Thyroid gland (tissue), 4 donors: ENCODE results near the gene DPF3. TPM values are rescaled to one million over a fixed set of nuclear protein-coding genes. Genes with fewer than 3 reads are reported as not detected.

Experiments used
- DNase-seq, 2 donors: peaks; one replicate each; pipeline ENCODE4 v3.0.0-alpha.2; 2019
- H3K27ac ChIP-seq, 3 donors: fragments of 200-600 bp; sonication (generic); 1 replicate in 2 of 3; 2 replicates in 1 of 3; pipeline ENCODE4 v1.5.1; 2016 to 2019; ENCODE audit warnings: mild to moderate bottlenecking in 1 of 3, moderate library complexity in 1 of 3
- H3K27me3 ChIP-seq: fragments of 200-600 bp; sonication (generic); one replicate; pipeline ENCODE4 v1.5.1; 2019
- H3K36me3 ChIP-seq, 2 donors: fragments of 200-600 bp; sonication (generic); one replicate each; pipeline ENCODE4 v1.5.1; 2016 to 2019
- H3K4me1 ChIP-seq, 2 donors: fragments of 200-600 bp; sonication (generic); one replicate each; pipeline ENCODE4 v1.5.1; 2017 to 2019
- H3K4me3 ChIP-seq, 3 donors: fragments of 200-600 bp; sonication (generic); replicated peaks in 1 of 3; 1 replicate in 2 of 3; 2 replicates in 1 of 3; pipeline ENCODE4 v1.5.1; 2016; ENCODE audit warnings: mild to moderate bottlenecking in 1 of 3
- H3K9me3 ChIP-seq: fragments of 200-600 bp; sonication (generic); one replicate; pipeline ENCODE4 v1.5.1; 2017
- POLR2A ChIP-seq, 2 donors: fragments of 450-650 bp; IDR thresholded peaks; one replicate each; pipeline ENCODE4 v1.6.1; 2017; ENCODE audit warnings: antibody characterized with exemption in 2 of 2, mild to moderate bottlenecking in 2 of 2, moderate library complexity in 1 of 2
- WGBS, 2 donors: methylation state at CpG; one replicate each; pipeline ENCODE4 v1.1.5; 2017; 5-methylcytosine and 5-hydroxymethylcytosine counted together
- intact Hi-C: fragments of 100-400 bp; cut with DNase I; formaldehyde crosslinking; loops from one replicate; pipeline ENCODE4 v1.15.1; 2023
- total RNA-seq, 4 donors: library from RNA; depleted of rRNA; stranded (reverse); fragments of >200 nt; gene quantifications; one replicate each; pipeline ENCODE4 v1.2.3, GENCODE V29; 2016
- TF ChIP-seq, protein P1 (sequence below), 6 experiments: fragments of 200-600 bp in 3 of 6; fragments of 450-650 bp in 3 of 6; sonication (generic) in 3 of 6; IDR thresholded peaks; one replicate each; pipeline ENCODE4 v1.5.1; 2016 to 2019; ENCODE audit warnings: antibody characterized with exemption in 6 of 6, mild to moderate bottlenecking in 2 of 6, inconsistent platforms in 1 of 6, moderate library complexity in 1 of 6

DPF3 gene
- total RNA-seq, 4 donors from 2014 or later: 0.27 to 3.3 (median 1.3) TPM

DNA sequence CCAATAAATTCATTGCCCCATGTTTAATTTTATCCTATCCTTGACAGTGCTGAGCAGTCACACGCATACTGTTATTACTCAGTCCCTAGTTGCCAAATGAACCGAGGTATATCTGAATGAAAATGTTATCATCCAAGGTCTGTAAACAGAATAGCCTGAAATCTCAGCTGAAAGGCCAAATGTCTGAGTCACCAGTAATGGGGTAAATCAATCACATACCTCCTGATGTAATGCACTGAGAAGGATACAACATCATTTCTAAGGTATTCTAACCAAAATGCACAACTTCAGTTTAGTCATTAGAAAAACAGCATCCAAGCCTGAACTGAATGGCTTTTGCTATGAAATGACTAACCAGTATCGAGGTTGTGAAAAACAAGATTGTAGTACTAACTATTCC, 228.6 kb downstream of the DPF3 start:
- H3K4me3 ChIP-seq: no peak overlapping the region
- WGBS, 2 donors: 76 to 84% methylated on average over 3 of the region's 3 CpGs
- intact Hi-C loops: no loop called here

DNA sequence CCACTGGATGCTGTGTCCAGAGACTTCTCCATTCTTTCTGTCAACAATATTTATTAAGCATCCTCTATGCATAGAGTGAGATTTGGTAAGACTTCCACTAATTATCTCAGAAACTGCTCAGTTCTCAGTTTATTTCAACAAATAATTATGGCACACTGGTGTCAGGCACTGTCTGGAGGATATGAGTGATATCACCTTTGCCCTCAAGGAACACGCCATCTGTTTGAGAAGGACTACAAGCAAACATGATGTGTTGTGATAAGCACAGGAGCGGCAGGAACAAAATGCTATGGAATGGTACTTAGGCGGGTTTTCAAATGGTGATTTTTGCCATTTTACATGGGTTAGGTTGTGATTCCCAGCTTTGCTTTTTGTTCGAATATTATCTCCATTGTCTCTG, 229.2 kb downstream of the DPF3 start:
- TF ChIP-seq, protein P1, sequence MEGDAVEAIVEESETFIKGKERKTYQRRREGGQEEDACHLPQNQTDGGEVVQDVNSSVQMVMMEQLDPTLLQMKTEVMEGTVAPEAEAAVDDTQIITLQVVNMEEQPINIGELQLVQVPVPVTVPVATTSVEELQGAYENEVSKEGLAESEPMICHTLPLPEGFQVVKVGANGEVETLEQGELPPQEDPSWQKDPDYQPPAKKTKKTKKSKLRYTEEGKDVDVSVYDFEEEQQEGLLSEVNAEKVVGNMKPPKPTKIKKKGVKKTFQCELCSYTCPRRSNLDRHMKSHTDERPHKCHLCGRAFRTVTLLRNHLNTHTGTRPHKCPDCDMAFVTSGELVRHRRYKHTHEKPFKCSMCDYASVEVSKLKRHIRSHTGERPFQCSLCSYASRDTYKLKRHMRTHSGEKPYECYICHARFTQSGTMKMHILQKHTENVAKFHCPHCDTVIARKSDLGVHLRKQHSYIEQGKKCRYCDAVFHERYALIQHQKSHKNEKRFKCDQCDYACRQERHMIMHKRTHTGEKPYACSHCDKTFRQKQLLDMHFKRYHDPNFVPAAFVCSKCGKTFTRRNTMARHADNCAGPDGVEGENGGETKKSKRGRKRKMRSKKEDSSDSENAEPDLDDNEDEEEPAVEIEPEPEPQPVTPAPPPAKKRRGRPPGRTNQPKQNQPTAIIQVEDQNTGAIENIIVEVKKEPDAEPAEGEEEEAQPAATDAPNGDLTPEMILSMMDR (IDR thresholded peaks at IDR 0.05): no peak
- intact Hi-C loops: no loop called here
- H3K27me3 ChIP-seq: no peaks in the 10 kb centered on the region
- no peak overlapping the region for H3K4me3 ChIP-seq
- H3K9me3 ChIP-seq: no peaks in the 10 kb centered on the region
- no peak overlapping the region for H3K27ac ChIP-seq
- DNase-seq: no peak
- no peaks in the 10 kb centered on the region for H3K36me3 ChIP-seq
- no peaks in the 10 kb centered on the region for H3K4me1 ChIP-seq
- 88 to 91% methylated on average over 4 of the region's 4 CpGs for WGBS, 2 donors

More for the DNA sequence above, 228.6 kb downstream of the DPF3 start:
- no peaks in the 10 kb centered on the region for H3K4me1 ChIP-seq
- no peaks in the 10 kb centered on the region for H3K36me3 ChIP-seq
- H3K27ac ChIP-seq: no peak overlapping the region
- H3K27me3 ChIP-seq: no peaks in the 10 kb centered on the region
- DNase-seq: no peak
- H3K9me3 ChIP-seq: no peaks in the 10 kb centered on the region
- TF ChIP-seq, protein P1 (IDR thresholded peaks at IDR 0.05): no peak
- TF ChIP-seq POLR2A (IDR thresholded peaks at IDR 0.05): no peak

DNA sequence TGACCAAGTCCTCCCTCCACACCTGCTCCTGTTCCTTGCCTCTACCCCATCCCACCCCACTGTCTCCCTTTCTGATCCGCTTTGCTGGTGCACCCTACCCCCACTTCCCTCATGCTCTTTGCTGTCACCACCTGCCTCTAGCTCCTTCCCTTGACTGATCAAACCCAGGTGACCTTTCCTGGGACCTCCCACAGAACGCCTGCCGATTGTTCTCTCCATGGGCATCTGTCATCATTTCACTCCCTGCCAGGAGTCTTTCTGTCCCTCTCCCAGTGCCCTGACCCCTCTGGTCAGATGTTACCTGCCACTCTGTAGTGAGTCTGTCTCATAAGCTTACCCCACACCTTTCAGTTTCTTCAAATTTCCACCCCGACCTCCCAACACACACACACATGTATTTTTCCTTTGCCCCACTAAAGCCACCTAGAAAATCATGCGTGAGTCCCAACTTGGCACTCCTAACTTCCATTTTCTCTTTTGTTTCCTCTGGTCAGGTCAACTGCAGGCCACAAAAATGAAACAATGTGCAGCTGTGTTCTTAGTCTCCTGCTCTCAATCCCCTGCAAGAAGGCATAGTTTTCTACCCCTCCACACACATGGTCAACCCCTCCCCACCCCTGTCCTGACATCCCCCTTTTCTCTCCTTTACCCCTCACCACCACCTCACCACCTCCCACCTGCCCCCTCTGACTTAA, 229.8 kb downstream of the DPF3 start:
- 82 to 83% methylated on average over 5 of the region's 5 CpGs for WGBS, 2 donors
- TF ChIP-seq, protein P1 (IDR thresholded peaks at IDR 0.05): no peak
- TF ChIP-seq POLR2A (IDR thresholded peaks at IDR 0.05): no peak
- Histone ChIP-seq H3K27me3 (no peaks in the 10 kb centered on the region), H3K9me3 (no peaks in the 10 kb centered on the region), H3K4me3 (no peak overlapping the region), H3K27ac (no peak overlapping the region), H3K4me1 (no peaks in the 10 kb centered on the region), H3K36me3 (no peaks in the 10 kb centered on the region)
- intact Hi-C loops: no loop called here
- no peak for DNase-seq

DNA sequence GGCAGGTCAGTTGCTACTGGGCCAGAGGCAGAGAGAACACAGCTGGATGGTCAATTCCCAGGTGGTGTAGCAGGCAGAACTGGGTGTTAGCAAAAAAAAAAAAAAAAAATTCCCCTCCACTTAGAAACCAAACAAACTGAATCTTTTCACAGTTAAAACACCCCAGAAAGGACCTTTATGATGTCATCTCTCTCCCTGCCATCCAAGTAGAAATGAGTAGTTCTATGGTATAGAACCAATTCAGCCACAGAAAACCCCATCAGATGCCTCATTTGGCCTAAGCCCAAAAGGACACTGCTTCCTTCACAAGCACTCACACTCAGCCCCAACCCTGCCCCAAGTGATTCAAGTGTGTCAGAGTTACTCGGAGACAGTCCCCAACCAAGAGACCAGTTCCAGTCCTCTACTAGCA, 230.8 kb downstream of the DPF3 start:
- Histone ChIP-seq H3K27ac (no peak overlapping the region), H3K4me3 (no peak overlapping the region), H3K9me3 (no peaks in the 10 kb centered on the region), H3K27me3 (no peaks in the 10 kb centered on the region), H3K4me1 (no peaks in the 10 kb centered on the region), H3K36me3 (no peaks in the 10 kb centered on the region)
- 91 to 92% methylated on average over 1 of the region's 1 CpG for WGBS, 2 donors
- no peak for TF ChIP-seq POLR2A (IDR thresholded peaks at IDR 0.05)
- TF ChIP-seq, protein P1 (IDR thresholded peaks at IDR 0.05): no peak
- intact Hi-C loops: no loop called here
- DNase-seq: no peak

DNA sequence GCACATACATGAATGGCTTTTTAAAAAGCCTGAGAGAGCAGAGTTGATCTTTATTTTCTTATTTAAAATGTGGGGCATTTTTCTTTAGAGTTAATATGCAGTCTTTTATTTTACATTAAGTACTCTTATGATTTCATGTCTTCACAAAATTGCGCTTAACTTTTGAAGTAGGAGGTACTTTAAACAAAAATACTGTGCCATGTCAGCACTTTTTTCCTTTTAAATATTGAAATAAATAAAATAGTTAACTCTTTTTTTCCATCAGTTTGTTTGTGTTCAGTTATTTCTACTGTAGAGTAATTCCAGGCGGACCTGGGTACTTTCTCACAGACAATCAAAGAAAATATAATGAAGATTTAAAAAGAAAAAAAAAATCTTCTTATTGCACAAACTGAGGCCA, 231.7 kb downstream of the DPF3 start:
- Histone ChIP-seq H3K27ac (no peak overlapping the region), H3K36me3 (no peaks in the 10 kb centered on the region), H3K27me3 (no peaks in the 10 kb centered on the region), H3K4me3 (no peak overlapping the region), H3K4me1 (no peaks in the 10 kb centered on the region), H3K9me3 (no peaks in the 10 kb centered on the region)
- intact Hi-C loops: no loop called here
- TF ChIP-seq, protein P1 (IDR thresholded peaks at IDR 0.05): no peak
- WGBS, 2 donors: 59 to 81% methylated on average over 2 of the region's 2 CpGs
- no peak for DNase-seq
